Stimulated activated CD8-positive, alpha-beta memory T cell treated with anti-CD3 and anti-CD28 coated beads, Interleukin-7, amount 100 ng/mL, for 24 hours (primary cell): Measurements from ENCODE around the gene OR6B3.

Experiments
- DNase-seq: peaks from one replicate; pipeline ENCODE4 v3.0.0-alpha.2; 2020; ENCODE audit warnings: low read depth

OR6B3 gene

DNA sequence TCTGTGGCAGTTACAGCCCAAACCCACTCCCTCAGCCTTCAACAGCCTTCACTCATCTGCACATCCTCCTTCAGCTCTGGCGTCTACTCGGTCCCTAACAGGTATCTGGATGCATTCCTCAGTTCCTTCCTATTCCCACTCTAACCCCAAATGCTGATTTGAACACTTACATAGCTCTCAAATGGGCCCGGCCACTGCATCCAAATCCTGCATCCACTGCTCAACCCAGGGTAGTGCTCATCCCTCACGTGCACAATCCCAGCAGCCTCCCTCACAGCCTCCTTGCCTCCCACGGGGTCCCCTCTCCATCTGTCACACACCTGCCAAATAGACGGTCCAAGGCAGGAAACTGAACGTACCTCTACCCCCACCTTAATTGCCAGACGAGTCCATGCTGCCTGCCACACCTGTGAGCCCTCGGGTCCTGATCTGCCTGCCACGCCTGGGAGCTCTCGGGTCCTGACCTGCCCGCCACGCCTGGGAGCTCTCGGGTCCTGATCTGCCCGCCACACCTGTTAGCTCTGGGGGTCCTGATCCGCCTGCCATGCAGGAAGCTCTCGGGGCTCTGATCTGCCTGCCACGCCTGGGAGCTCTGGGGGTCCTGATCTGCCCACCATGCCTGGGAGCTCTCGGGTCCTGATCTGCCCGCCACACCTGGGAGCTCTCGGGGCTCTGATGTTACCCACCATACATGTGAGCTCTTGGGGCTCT is 9.9 kb downstream of the OR6B3 start:
- DNase-seq = no peak

- no peak for DNase-seq
Measured at GRCh38 chr2:240042740-240043139, 10.6 kb downstream of the OR6B3 start.

DNA sequence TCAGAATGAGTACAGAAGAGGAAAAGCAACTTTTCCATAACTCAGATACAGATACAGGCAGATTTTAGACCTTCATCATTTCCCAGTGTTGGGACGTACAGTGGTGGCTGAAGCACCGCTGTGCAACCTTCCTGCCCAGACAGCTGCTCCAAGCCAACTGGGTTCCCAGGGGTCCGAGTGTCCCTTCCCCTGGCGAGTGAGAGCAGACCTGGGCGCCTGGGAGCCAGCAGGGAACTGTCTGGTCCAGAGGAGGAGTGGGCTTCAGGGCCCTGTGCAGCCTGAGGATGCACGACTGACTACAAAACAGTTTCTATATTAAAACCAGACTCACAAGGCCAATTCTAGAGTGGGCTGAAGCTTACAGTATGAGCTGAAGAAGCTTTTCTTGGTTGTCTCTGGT is 12.0 kb downstream of the OR6B3 start:
- DNase-seq = no peak

- DNase-seq = no peak
Measured at GRCh38 chr2:240037358-240037757, 16.0 kb downstream of the OR6B3 start.

DNA sequence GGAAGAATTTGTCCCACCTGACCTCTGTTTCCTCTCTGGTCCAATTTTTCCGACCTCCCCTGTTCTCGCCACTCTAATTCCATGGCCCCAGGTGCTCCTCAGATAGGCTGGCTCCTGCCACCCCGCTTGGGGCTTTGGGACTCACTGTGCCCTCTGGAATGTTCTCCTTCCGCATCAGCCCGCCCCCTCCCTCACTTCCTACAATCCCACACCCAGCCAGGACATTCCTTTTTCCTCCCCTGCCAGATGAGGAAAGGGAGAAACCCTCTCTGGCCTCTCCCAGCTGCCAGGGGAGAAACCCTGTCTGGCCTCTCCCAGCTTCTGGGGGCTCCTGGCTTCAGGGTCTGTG is 20.0 kb downstream of the OR6B3 start:
- no peak for DNase-seq

DNA sequence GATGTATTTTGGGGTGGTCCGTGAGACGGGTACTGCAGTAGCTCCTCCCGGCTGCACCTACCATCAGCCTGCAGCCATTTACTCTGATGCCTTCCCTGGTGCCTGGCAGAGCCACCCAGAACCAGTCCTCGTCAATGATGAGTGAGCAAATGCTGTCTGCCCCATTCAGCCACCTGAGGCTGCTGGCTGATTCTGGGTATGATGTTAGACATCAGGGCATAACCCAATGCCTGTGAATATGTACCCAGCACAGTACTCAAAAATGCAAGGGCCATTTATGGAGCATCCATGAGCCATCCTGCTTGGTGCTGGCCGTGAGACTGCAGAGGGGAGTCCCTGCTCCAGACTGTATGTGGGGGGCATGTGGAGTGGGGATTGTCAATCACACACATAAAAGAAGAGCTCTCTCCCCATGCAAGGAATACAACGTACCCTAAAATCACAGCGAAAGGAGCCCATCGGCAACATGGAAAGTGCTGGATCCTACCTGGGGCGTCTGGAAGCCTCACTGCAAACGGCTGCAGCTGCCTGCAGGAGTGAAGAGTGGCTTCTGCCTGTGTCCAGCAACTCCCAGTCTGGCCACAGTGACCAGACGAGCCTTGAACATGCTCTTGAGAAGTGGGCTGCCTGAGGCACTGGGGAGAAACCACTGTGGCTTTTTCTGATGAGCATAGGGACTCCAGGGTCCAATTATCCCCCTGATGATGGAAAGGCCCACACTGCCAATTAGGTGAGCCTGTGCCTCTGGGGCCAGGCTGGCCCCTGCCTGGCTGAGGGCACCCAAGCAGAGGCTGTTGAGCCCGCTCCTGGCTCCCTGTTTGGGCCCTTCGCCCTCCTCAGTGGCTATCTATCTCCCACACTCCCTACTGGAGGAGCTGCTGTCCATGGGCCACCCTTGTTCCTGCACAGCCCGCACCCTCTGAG is 20.7 kb downstream of the OR6B3 start:
- DNase-seq = no peak

- DNase-seq = no peak
Measured at GRCh38 chr2:240030379-240031094, 22.8 kb downstream of the OR6B3 start, which contains the start of gene OR6B2. Gene OR6B2 (minus strand): TSS chr2:240030429. CDS start chr2:240030429, 0 bp downstream.

GRCh38 chr2:240024766-240025165 is 28.6 kb downstream of the OR6B3 start:
- no peak for DNase-seq

GRCh38 chr2:240023792-240024191 is 29.5 kb downstream of the OR6B3 start:
- DNase-seq = no peak

DNA sequence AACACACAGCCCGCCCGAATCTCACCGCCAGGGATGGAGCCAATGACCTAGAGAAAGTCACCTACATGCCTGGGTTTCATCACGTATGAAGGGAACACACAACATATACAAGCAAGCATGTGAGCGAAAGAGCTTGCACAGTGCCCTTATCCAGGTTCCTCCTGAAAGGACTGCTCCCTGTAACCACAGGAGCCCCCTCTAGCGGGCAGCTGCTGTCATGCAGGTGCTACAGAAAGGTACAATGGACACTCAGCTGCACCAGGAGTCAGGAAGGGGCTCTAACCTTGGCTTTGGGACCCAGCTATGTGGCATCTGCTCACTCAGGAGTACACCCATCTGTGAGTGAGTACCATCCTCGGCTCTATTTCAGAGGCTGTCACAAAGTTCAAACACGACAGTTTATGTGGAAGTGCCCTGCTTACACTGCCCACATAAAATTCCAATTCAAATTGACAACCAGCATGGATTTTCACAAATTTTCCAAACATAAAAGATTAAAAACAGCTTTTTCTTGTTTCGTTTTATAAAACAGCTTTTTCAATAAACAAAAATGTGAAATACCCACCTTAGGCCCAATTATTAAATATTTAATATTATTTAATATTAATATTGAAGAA is 31.7 kb downstream of the OR6B3 start:
- DNase-seq = peak; percentile 42

- no peak for DNase-seq
Measured at GRCh38 chr2:240018071-240018750, 35.1 kb downstream of the OR6B3 start.

GRCh38 chr2:240014327-240014726 is 39.0 kb downstream of the OR6B3 start:
- DNase-seq = no peak

- no peak for DNase-seq
Measured at GRCh38 chr2:240013343-240013742, 40.0 kb downstream of the OR6B3 start.

DNA sequence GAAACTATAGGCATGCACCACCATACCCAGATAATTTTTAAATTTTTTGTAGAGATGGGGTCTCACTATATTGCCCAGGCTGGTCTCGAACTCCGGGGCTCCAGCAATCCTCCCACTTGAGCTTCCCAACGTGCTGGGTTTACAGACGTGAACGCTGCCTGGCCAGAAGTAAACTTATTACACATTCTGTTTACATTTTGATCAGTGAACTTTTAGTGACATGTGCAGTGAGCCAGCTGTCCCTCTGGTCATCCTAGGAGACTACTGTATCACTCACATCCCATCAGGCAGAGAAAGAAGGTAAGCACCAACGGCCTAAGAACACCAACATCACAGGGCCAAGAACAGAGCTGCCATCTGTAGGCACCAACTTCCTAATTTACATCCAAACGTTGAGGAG is 50.3 kb downstream of the OR6B3 start:
- no peak for DNase-seq

- no peak for DNase-seq
Measured at GRCh38 chr2:240000671-240001070, 52.6 kb downstream of the OR6B3 start.

GRCh38 chr2:239997686-239998409 is 55.5 kb downstream of the OR6B3 start:
- DNase-seq = no peak
